ENCODE measurements around the gene PPP3CA.
"Not testable (repeated sequence)": the region's sequence is repeated elsewhere in the genome, so short reads cannot be mapped to it uniquely, and the experiment has no call there.

PPP3CA gene

DNA sequence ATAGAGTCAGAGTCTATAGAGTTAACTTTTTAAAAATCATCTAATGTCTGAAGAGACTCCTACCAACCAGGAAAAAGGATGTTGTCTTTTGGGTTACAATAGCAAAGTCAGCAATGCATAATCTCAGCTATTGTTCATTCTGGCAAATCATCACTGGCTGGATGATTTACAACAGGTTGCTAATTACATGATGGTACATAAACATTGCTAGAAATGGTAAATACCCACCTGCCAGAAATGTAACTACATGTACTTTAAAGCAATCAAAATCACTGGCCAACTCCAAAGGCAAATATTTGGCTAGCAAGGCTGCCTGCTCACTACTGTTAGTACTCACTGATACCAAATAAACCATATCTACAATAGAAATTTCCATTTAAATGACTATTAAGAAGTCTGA, 91.1 kb downstream of the PPP3CA start:
- DNase-seq (ENCODE audit: low read depth in 2 of 2), result no peak

DNA sequence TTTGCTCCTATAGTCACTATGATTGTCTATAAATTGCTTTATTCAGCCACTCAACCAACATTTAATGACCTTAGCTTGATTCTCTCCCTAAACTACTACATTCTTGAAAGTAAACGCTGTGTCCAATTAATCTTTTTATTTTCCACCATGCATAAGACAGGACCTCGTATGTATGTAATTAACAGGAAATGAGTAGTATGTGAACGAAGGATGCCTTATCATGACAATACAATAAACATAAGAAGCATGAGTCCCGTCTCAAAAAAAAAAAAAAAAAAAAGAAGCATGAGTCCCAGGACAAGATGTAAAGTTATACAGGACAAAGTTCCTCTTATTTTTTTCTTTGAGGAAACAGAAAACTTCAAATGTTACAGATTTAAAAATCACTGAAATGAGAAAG, 92.5 kb downstream of the PPP3CA start:
- no peak for DNase-seq (ENCODE audit: low read depth in 2 of 2)

DNA sequence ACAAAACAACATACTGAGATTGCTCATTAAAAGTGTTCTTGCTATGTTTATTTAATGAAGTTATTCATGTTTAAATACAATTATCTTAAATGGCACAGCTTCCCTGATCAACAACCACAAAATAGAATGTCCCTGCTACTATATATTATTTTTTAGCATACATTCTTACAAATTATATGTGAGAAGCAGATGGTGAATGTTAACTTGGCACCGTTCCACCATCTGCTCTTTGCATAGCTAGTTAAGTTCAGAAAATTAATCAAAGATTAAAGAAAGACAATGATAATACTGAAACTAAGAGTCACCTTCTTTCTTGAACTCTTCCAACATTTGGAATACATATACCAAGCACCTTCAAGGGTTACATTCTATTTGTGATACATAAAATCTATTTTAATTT, 94.2 kb downstream of the PPP3CA start:
- DNase-seq (ENCODE audit: low read depth in 2 of 2), result no peak

DNA sequence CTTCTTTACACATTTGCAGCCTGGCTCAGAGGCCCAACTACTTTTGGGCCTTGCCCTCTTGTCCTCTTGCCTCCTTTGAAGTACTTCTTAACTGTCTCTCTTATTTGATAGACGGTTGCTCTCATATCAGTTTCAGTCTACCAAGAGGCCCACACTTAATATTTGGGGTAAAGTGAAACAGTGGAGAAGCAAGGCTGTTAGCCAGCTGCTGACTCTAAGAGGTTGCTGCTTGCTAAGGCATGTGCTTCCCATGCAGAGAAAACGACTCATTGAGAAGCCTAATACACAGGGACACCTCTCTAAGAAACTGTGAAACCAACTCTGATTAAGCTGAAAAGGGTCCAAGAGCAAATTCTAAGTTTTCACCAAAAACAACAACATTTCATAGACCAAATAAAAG, 94.6 kb downstream of the PPP3CA start:
- no peak for DNase-seq (ENCODE audit: low read depth in 2 of 2)

DNA sequence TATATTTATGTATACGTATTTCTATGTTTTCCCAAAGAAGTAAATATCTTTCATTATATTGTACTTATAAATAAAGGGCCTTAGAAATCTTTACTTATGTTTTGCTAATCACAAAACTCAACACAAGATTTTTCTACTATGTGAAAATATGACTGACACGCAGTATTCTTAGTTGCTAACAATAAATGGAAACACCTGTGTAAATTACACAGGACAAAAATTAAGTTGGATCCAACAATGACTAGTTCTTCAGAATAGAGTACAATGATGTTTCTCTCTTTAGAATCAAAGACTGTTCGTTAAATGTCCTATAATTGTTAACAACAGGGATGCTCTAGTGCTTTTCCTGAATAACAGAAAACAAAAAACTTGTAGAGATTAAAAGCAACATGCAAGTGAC, 96.1 kb downstream of the PPP3CA start:
- no peak for DNase-seq (ENCODE audit: low read depth in 2 of 2)

DNA sequence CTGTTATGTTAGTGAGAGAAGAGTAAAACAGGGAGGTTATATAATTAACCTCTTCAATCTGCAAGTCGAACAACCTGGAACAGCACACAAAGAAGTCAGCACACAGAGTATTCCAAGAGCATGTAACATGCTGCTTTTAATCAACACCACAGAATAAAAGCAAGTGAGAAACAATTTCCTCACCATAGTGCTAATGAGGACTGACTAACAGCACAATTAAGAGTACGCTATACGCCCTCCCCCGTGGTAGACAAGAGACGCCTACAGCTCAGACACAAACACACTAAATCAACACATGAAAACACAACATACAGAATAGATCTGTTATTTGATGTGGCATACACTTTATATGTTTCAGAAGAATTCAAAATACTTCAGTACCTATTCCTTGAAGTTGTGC, 103.0 kb downstream of the PPP3CA start:
- no peak for DNase-seq (ENCODE audit: low read depth in 2 of 2)

DNA sequence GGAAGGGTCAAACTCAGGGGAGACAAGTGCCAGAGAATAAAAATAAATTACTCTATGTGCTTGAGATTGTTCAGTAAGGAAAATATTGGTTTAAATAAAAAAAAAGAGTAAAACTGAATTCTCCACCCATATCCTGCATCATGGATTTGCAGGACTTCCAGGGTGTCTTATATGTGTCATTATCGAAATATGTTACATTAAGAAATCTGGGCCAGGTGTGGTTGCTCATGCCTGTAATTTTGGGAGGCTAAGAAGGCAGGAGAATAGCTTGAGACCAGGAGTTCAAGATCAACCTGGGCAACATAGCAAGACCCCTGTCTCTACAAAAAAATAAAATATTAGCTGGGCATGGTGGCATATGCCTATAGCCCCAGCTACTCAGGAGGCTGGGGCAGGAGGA, 104.9 kb downstream of the PPP3CA start:
- DNase-seq (ENCODE audit: low read depth in 2 of 2), result no peak

DNA sequence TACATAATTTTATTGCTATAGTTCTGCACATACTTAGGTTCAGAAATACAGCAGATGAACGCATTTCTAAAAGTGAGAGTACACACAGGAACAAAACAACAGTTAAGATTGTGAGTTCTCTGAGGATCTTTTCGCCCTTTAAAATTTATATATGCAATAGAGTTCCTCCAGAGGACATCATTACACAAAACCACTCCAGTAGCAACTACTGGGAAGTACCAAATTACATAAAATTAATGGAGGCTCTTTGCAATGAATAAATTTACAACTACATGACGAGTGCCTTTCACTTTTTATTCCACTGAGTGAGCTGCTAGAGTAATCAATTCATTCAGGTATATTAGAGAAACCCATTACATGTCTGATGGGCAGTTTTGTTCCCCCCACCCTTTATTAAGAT, 107.2 kb downstream of the PPP3CA start:
- DNase-seq (ENCODE audit: low read depth in 2 of 2), result no peak

DNA sequence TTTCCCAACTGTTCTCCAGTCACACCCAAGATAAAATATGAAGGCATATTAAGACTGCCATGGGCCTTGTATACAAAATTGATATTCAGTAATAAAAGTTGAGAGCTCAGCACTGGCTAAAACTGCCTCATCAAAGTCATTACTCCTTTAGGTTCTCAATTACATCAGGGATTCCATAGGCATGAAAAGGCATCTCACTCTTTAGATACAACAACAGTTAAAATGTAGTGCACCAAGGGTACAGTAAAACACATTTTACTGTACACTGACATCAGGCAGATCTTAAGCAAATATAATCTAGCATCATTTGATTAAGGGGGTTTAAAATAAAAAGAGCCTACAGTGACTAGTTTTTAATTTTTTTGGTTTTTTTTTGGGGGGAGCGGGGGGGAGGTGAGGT, 107.7 kb downstream of the PPP3CA start:
- no peak for DNase-seq (ENCODE audit: low read depth in 2 of 2)

DNA sequence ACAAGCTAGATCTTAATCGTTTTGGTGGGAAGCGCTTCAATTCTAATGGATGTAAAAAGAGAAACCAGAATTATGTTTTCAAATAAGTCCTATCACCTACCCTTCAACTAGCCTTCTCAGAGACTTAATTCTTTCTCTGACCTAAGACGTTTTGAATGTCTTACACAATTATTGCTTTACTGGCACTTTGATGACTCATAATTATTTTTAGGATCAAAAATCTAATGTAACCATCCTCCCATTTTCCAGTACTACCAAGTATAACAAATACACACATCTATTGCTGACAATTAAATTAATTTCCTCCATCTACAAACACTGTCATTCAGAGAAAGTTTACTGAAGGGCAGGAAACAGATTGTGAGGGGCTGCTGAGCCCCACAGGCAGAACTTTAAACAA, 108.6 kb downstream of the PPP3CA start:
- DNase-seq (ENCODE audit: low read depth in 2 of 2), result no peak

DNA sequence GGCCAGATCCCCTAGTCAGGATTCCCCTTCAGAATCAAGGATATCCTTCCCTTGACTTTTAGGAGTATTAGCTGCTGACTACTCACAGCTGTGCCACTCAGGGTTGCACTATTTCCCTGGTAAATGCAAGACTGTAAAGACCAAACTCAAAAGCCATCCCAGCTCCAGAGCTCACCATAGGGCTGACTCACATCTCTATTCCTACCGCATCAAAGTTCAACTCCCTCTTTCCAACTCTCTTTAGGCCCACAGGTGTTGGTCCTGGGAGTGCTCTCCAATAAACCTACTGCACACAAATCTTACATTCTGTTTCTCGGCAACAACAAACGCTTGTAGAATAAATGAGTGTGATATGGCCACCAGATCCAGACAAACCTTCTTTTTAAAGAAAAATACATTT, 109.6 kb downstream of the PPP3CA start:
- no peak for DNase-seq (ENCODE audit: low read depth in 2 of 2)

DNA sequence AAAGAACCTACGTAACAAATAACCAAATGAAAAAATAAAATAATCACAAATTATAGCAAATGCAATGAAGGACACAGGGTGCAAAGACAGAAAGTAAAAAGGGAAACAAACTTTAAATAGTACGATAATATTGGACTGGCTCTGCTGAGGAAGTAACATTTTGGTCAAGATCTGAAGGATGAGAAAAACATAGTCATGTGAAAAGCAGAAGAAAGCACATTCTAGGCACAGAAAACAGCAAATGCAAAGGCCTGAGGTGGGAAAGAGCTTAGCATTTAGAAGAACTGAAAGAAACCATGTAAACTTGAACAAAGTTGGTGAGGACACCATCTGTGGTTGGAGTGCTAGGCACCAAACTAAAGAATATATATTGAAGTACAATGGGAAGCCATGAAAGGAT, 111.2 kb downstream of the PPP3CA start:
- no peak for DNase-seq (ENCODE audit: low read depth in 2 of 2)

DNA sequence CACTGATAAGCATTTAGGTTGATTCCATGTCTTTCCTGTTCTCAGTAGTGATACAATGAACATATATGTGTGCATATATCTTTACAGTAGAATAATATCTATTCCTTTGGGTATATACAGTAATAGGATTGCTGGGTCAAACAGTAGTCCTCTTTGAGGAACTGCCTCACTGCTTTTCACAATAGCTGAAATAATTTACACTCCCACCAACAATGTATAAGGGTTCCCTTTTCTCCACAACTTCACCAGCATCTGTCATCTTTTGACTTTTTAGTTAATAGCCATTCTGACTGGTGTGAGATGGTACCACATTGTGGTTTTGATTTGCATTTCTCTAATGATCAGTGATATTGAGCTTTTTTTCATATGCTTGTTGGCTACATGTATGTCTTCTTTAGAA, 113.2 kb downstream of the PPP3CA start:
- not testable (repeated sequence) for DNase-seq (ENCODE audit: low read depth in 2 of 2)

DNA sequence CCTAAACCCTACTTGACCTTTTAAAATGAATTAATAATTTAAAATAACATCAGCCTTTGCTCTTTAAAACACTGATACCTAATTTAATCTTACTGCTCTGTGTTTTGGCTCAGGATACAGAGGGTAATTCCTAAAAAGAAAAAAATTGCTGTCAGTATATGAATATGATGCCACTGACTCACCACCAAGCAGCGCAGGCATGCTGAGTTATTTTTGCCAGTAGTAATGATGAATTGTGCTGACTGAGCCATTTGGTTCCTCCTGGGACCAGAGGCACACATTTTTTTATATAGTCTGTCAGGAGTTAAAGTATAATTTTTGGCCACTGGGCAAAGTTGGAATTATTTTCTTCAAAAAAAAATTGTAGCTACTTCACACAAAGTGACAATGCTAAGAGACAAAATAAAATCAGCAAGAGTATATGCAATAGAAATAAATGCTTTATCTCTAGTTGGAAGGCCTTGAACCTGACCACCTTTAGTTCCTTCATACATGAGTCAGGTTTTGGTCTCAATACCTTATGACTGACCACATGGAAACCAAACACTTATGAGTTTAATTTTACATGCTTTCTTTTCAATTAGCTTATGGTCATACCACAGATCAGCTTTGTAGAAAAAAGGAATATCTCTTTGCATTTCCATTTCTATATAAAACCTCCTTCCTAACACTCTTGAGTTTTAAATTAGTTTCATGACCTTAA, 115.1 kb downstream of the PPP3CA start:
- DNase-seq (ENCODE audit: low read depth in 2 of 2), result no peak

DNA sequence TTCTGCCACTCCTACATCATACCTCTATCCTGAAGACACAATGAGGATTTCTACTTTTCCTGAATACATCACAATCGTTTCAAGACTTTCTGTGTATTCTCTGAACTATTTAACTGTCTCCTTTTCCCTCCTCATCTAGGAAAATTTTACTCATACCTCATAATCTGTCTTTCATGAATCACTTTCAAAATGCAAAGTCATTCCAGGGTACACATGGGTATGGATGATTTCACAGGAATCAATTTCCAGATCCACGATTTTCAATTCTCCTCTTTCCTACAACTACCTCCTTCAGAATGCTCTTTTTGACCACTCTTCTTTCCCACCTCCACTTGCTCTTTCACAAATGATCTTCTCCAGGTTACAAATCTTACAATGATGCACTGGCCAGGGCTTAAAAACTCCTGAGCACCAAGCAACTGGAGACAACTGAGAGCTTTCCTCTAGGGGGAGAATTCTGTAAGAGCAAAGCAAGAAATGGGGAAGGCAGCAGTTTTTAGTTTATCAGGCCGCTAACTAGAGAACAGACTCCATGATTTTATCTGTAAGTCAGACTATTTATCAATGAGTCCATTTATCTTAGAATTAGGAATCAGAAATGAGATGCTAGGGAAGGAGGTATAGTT, 116.4 kb downstream of the PPP3CA start:
- DNase-seq (ENCODE audit: low read depth in 2 of 2), result no peak

DNA sequence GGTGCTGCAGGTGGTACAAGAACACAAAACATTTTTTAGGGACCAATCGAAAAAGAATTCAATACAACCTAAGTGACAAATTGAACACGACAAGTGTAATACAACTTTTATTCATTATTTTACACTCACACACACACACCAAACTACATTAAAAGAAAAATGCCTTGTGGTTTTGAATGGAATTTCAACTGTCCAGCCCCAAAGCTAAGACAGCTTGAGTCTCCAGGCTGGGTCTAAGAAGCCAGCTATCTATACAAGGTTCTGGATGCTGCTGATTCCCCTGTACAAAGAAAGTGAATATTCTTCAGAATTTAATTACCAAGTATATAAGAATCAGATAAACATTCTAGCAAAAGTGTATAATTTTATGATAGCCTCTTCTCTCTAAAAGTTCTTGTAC, 118.2 kb downstream of the PPP3CA start:
- DNase-seq (ENCODE audit: low read depth in 2 of 2), result no peak

DNA sequence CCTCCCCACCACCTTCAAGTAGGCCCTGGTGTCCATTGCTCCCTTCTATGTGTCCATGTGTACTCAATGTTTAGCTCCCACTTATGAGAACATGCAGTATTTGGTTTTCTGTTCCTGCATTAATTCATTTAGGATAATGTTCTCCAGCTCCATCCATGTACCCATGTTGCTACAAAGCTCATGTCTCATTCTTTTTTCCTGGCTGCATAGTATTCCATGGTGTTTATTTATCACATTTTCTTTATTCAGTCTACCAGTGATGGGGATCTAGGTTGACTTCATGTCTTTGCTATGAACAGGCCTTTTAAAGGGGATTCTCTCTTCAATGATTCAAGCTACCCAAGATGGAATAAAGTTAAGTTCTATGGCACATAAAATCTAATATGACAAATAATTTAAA, 119.6 kb downstream of the PPP3CA start:
- no peak for DNase-seq (ENCODE audit: low read depth in 2 of 2)

DNA sequence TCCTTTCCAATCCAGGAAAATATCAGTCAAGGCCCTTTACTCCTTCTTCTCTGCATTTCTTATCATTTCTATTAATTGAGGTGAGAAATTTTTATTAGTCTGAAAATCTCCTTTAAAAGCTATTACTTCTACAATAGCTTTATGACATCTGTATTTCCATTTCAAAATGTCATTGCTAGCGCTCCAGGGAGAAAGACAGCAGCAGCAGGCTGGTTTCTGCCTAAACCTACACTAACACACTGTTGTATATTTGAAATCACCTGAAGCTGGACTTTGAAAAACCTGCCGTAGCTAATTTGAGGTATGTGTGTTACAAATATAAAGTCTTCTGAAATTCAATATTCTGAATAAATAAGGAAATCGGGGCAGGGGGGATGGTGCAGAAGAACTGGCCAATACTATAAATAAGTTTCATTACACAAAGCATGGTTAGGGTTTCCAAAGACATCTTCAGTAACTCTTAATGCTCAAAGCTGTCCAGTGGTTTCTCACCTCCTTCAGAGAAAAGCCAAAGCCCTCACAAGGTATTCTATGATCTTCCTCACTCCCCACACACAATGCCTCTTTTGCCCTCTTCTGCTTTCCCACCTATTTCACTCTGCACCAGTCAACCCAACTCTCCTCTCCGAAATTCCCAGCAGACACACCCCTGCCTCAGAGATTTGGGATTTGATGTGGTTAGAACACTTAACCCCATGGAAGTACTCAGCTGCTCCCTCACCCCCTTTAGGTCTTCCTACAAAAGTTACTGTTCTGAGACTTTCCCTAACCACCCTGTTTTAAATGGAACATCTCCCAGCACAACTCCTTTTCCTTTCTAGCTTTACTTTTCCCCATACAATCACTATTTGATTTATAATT, 122.7 kb downstream of the PPP3CA start:
- DNase-seq (ENCODE audit: low read depth in 2 of 2), result no peak

DNA sequence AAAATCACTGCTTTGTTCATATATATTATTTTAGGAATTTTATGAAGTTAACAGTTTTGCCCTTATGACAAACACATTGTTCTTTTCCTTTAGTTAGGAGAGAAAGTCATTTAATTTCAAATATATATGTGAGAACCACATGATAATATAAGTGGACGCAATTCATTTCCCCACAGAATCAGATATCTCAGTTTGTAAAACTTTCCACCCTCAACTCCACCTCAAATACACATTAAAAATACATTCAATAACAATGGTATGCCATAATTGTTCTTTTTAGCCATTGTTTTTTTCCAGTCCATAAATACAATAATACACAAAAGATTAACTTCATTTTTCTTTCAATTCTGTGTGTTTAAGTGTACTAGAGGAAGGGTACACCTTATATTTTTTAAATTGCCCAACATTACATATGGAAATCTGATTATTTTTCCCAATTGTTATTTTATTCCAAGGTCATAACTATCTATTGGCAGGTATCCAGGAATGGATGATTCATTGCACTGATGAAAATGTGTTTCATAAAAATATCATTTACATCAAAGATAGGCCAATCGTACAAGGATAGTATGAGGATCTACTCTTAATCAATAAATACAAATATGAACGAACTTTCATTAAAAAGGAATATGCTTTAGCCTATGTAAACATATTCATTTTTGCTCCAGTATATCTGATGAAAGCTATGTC, 125.0 kb downstream of the PPP3CA start:
- no peak for DNase-seq (ENCODE audit: low read depth in 2 of 2)

DNA sequence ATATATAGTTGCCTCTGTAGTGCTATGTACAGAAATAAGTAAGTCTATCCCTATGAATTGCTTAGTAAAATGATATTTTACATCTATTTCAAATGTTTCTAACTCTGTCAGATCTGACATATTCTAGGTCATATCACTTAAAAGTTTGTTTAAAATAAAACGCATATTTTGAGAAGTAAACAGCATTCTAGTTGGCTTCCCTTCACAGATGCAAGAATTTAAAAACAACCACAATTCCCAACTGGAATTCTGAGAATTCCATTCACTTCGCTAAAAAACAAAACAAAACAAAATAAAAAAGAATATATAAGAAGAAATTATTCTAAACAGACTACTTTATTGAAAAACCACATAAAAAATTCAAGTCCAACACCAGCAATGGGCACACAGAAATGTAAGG, 126.0 kb downstream of the PPP3CA start:
- no peak for DNase-seq (ENCODE audit: low read depth in 2 of 2)

DNA sequence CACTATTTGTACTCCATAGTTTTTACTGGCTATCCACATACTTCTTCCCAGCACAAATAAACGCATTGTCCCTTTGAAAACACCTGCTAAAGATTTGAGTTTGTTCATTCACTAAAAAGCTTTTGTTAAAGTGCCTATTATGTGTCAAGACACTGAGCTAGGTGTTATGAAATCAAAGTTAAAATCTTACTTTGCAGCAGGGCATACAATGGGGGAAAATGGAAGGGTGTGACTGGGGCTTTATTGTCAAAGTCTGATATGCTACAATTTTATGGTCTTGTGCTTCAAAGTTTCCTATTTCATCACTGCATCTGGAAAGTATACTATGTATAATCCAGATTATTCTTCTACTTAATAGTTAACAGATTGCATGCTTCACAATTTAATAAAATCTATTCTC, 128.4 kb downstream of the PPP3CA start:
- no peak for DNase-seq (ENCODE audit: low read depth in 2 of 2)

DNA sequence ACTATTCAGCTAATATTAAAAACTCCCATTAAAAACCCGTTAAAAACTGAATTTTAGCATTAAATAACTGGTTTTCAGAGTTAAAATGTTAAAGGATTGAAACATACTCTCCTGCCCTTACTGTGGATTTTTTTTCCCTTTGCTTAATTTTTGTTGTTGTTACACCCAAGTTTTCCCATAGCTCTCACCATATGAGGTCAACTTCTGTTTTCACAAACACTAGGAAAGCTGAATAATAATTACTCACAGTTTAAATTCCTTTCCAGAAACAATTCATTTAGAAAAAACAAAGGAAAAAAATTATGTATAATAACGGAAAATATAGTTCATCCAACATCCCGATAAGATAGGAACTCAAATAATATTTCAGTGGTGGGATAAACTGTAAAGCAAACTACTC, 129.0 kb downstream of the PPP3CA start:
- DNase-seq (ENCODE audit: low read depth in 2 of 2), result no peak

Data from stimulated activated CD8-positive, alpha-beta memory T cell treated with anti-CD3 and anti-CD28 coated beads, Interleukin-7, amount 100 ng/mL, for 1 hour (primary cell).